ENCODE measurements around the gene DUSP5.

Gene DUSP5

GRCh38 chr10:110457851-110458250 lies 39.9 kb upstream of the DUSP5 start:
- TF ChIP-seq ZFHX2 (tag by site-specific recombination; conservative IDR thresholded peaks at IDR 0.05), result no peak
- TF ChIP-seq ZNF2 (tag by site-specific recombination; IDR thresholded peaks at IDR 0.05), result no peak
- no peak for TF ChIP-seq ZNF621 (tag by site-specific recombination; IDR thresholded peaks at IDR 0.05)
- no peak for TF ChIP-seq ZNF747 (tag by site-specific recombination; IDR thresholded peaks at IDR 0.05)
- no peak for TF ChIP-seq ZNF837 (tag by site-specific recombination; IDR thresholded peaks at IDR 0.05)
- TF ChIP-seq ZNF624 (tag by site-specific recombination; IDR thresholded peaks at IDR 0.05), result no peak
- no peak overlapping the region for H3K27ac ChIP-seq (ENCODE audit: extremely low read depth, low read depth, low read length)
- POLR2A ChIA-PET, result no interaction called here
- no peak overlapping the region for H3K4me3 ChIP-seq (ENCODE audit: low read depth, low read length)
- CTCF ChIA-PET, result no interaction called here
- no peaks in the 10 kb centered on the region for H3K9me3 ChIP-seq (ENCODE audit: control insufficient read depth, insufficient read depth, low read depth, low read length)
- H3K36me3 ChIP-seq (ENCODE audit: control insufficient read depth in 2 of 2, insufficient read depth in 1 of 2, low read length in 2 of 2), result no peaks in the 10 kb centered on the region
- H3K4me1 ChIP-seq (ENCODE audit: control insufficient read depth, insufficient read depth, low read length), result 0 out of 2 replicates have a peak, but pooled peaks cover 3% of the 10 kb centered on the region

GRCh38 chr10:110458266-110458920 lies 39.3 kb upstream of the DUSP5 start:
- 0 out of 2 replicates have a peak, but pooled peaks cover 3% of the 10 kb centered on the region for H3K4me1 ChIP-seq (ENCODE audit: control insufficient read depth, insufficient read depth, low read length)
- H3K27ac ChIP-seq (ENCODE audit: extremely low read depth, low read depth, low read length), result no peak overlapping the region
- H3K36me3 ChIP-seq (ENCODE audit: control insufficient read depth in 2 of 2, insufficient read depth in 1 of 2, low read length in 2 of 2), result no peaks in the 10 kb centered on the region
- no peak overlapping the region for H3K4me3 ChIP-seq (ENCODE audit: low read depth, low read length)
- TF ChIP-seq SP7 (tag by site-specific recombination; IDR thresholded peaks at IDR 0.05), result no peak
- TF ChIP-seq WT1 (tag by site-specific recombination; IDR thresholded peaks at IDR 0.05), result peak; percentile 68; the same call in 1 of the 2 replicates
- TF ChIP-seq KLF1 (tag by site-specific recombination; IDR thresholded peaks at IDR 0.05), result peak; percentile 89
- ChIA-PET CTCF (interaction anchor here (0.8 kb wide), 1 partner anchor 105 kb away, joined by 3 read pairs; no protein-coding TSS in a partner anchor), POLR2A (no interaction called here)
- H3K9me3 ChIP-seq (ENCODE audit: control insufficient read depth, insufficient read depth, low read depth, low read length), result no peaks in the 10 kb centered on the region

- Histone ChIP-seq H3K4me1 (ENCODE audit: control insufficient read depth, insufficient read depth, low read length) (0 out of 2 replicates have a peak, but pooled peaks cover 3% of the 10 kb centered on the region), H3K36me3 (ENCODE audit: control insufficient read depth in 2 of 2, insufficient read depth in 1 of 2, low read length in 2 of 2) (no peaks in the 10 kb centered on the region), H3K9me3 (ENCODE audit: control insufficient read depth, insufficient read depth, low read depth, low read length) (no peaks in the 10 kb centered on the region), H3K27ac (ENCODE audit: extremely low read depth, low read depth, low read length) (no peak overlapping the region), H3K4me3 (ENCODE audit: low read depth, low read length) (no peak overlapping the region)
- POLR2A ChIA-PET, result no interaction called here
- TF ChIP-seq, protein P1, sequence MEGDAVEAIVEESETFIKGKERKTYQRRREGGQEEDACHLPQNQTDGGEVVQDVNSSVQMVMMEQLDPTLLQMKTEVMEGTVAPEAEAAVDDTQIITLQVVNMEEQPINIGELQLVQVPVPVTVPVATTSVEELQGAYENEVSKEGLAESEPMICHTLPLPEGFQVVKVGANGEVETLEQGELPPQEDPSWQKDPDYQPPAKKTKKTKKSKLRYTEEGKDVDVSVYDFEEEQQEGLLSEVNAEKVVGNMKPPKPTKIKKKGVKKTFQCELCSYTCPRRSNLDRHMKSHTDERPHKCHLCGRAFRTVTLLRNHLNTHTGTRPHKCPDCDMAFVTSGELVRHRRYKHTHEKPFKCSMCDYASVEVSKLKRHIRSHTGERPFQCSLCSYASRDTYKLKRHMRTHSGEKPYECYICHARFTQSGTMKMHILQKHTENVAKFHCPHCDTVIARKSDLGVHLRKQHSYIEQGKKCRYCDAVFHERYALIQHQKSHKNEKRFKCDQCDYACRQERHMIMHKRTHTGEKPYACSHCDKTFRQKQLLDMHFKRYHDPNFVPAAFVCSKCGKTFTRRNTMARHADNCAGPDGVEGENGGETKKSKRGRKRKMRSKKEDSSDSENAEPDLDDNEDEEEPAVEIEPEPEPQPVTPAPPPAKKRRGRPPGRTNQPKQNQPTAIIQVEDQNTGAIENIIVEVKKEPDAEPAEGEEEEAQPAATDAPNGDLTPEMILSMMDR (tag by site-specific recombination; IDR thresholded peaks at IDR 0.05), result no peak
- no peak for TF ChIP-seq KLF1 (tag by site-specific recombination; IDR thresholded peaks at IDR 0.05)
- peak; percentile 79 for TF ChIP-seq ZNF596 (tag by site-specific recombination; IDR thresholded peaks at IDR 0.05)
- no peak for TF ChIP-seq WT1 (tag by site-specific recombination; IDR thresholded peaks at IDR 0.05)
- CTCF ChIA-PET, result no interaction called here
These were observed 38.1 kb upstream of the DUSP5 start for GRCh38 chr10:110459600-110459999.

GRCh38 chr10:110460111-110460809 lies 37.4 kb upstream of the DUSP5 start:
- H3K27ac ChIP-seq (ENCODE audit: extremely low read depth, low read depth, low read length), result no peak overlapping the region
- 0 out of 2 replicates have a peak, but pooled peaks cover 3% of the 10 kb centered on the region for H3K4me1 ChIP-seq (ENCODE audit: control insufficient read depth, insufficient read depth, low read length)
- no peak overlapping the region for H3K4me3 ChIP-seq (ENCODE audit: low read depth, low read length)
- H3K9me3 ChIP-seq (ENCODE audit: control insufficient read depth, insufficient read depth, low read depth, low read length), result no peaks in the 10 kb centered on the region
- ChIA-PET POLR2A (no interaction called here), CTCF (interaction anchor here (0.7 kb wide), 1 partner anchor 20 kb away, joined by 4 read pairs; no protein-coding TSS in a partner anchor)
- no peaks in the 10 kb centered on the region for H3K36me3 ChIP-seq (ENCODE audit: control insufficient read depth in 2 of 2, insufficient read depth in 1 of 2, low read length in 2 of 2)
- TF ChIP-seq ZNF398 (tag by site-specific recombination; IDR thresholded peaks at IDR 0.05), result peak; percentile 31; the same call in 1 of the 2 replicates
- peak; percentile 94 for TF ChIP-seq EGR2 (tag by site-specific recombination; IDR thresholded peaks at IDR 0.05; ENCODE audit: low read depth)
- TF ChIP-seq ZNF391 (tag by site-specific recombination; IDR thresholded peaks at IDR 0.05; ENCODE audit: borderline replicate concordance, low read depth), result no peak
- peak; percentile 96 for TF ChIP-seq ZIC2 (tag by site-specific recombination; IDR thresholded peaks at IDR 0.05)
- no peak for TF ChIP-seq ZNF169 (tag by site-specific recombination; IDR thresholded peaks at IDR 0.05)
- peak; percentile 47; the same call in 1 of the 2 replicates for TF ChIP-seq GLIS2 (tag by site-specific recombination; IDR thresholded peaks at IDR 0.05)
- TF ChIP-seq ZNF571 (tag by site-specific recombination; IDR thresholded peaks at IDR 0.05), result no peak
- TF ChIP-seq KLF1 (tag by site-specific recombination; IDR thresholded peaks at IDR 0.05), result 0 out of 2 replicates have a peak, but pooled peaks have one; percentile 16
- TF ChIP-seq KLF17 (tag by site-specific recombination; IDR thresholded peaks at IDR 0.05), result 0 out of 2 replicates have a peak, but pooled peaks have one; percentile 24
- peak; percentile 98 for TF ChIP-seq ZFHX2 (tag by site-specific recombination; conservative IDR thresholded peaks at IDR 0.05)
- TF ChIP-seq GLIS1 (tag by site-specific recombination; IDR thresholded peaks at IDR 0.05), result peak; percentile 92
- 0 out of 2 replicates have a peak, but pooled peaks have one; percentile 22 for TF ChIP-seq ZBTB8A (tag by site-specific recombination; IDR thresholded peaks at IDR 0.05)
- peak; percentile 46; the same call in 1 of the 2 replicates for TF ChIP-seq ZNF423 (tag by site-specific recombination; IDR thresholded peaks at IDR 0.05)
